CMK (cell line): Measurements from ENCODE around the gene SIVA1.
A peak's percentile ranks its signal among the peaks of the same experiment; 100 is the strongest.

Source experiments
- DNase-seq: peaks from one replicate; pipeline ENCODE4 v3.0.0-alpha.2; 2010; ENCODE audit warnings: low read depth

The SIVA1 gene, protein sequence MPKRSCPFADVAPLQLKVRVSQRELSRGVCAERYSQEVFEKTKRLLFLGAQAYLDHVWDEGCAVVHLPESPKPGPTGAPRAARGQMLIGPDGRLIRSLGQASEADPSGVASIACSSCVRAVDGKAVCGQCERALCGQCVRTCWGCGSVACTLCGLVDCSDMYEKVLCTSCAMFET

DNA sequence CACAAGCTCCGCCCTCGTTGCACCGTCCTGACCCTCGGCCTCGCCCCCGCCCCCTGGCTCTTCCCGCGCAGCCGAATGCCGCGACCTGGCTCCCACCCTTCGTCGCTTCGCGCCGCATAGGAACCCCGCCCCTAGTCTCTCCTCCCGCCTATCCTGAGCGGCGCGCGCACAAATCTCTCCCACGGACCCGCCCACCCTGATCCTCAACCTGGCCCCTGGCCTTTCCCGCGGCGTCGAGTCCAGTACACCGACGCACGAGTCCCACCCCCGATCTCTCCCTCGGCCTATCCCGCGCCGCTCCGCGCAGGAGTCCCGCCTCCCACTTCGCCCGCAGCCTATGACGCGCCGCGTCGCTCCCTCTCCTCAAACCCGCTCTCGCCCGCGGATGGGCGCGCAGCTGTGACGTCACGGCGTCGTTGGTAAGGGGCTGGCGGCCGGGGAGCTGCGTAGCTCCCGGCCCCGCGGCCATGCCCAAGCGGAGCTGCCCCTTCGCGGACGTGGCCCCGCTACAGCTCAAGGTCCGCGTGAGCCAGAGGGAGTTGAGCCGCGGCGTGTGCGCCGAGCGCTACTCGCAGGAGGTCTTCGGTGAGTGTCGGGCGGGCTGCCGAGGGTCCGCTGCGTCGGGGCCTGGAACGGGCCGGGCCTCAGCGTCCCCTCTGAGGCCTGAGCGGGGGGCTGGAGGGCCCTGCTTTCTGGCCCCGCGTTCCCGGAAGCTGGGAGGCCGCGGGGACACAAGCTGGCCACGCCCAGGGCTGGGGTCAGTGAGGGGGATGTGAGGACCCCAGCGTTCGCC, at the start of gene SIVA1:
Gene SIVA1, plus strand, starts transcription at position 413 of the 793 bp plus-strand sequence. Its CDS starts 55 bp downstream, at position 468.
- DNase-seq: peak; percentile 97

DNA sequence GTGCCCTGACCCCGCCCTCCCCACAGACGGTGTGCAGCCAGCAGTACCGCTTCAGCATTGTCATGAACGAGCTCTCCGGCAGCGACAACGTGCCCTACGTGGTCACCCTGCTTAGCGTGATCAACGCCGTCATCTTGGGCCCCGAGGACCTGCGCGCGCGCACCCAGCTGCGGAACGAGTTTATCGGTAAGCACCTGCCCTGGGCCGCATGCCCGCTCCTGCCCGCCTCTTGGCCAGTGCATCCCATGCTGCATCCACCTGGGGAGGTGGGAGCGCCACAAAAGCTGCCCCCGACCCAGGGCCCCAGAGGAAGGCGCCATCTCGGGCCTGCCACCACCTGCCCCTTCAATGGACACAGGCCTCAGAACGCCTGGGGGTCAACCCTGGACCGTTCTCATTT, 49.7 kb upstream of the SIVA1 start:
- no peak for DNase-seq

DNA sequence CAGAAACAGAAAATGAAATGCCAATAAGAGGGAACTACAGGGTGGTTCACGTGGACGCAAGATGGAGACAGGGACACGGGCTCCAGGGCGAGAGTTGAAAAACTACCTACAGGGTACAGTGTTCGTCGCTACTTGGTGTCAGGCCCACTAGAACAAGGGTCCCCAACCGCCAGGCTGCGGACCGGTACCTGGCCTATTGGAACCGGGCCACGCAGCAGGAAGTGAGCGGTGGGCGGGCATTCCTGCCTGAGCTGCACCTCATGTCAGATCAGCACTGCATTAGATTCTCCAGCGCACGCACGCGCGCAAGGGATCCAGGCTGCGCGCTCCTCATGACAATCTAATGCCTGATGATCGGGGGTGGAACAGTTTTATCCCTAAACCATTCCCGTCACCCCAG, 48.7 kb upstream of the SIVA1 start:
- no peak for DNase-seq

DNA sequence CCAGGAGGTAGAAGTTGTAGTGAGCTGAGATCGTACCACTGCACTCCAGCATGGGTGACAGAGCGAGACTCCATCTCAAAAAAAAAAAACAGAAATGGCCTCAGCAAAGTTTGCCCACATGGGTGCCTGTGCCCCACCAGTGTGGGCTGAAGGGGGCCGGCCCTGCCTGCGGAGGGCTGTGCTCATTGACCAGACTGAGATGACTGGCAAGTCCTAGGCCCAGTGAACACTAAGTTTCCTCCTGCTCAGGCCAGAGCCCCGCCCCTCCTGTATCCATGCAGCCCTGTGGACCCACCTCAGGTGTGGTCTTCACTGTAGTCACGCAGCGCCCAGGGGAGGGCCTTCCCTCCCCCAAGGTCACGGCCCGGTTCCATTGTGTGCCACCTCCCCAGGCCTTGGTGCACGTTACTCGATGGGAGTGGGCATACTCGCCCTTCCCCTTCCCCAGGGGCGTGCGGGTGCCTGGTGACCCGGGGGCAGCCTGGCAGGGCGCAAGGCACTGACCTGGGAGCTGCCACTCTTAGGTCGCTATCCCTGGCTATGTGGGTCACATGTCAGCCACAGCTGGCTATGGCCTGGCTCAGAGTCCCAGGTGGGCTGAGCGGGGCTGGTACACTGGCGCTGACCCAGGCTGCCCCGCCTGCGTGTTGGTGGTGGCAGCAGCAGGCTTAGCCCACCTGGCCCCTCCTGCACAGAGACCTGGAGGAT, 47.5 kb upstream of the SIVA1 start:
- DNase-seq: no peak

DNA sequence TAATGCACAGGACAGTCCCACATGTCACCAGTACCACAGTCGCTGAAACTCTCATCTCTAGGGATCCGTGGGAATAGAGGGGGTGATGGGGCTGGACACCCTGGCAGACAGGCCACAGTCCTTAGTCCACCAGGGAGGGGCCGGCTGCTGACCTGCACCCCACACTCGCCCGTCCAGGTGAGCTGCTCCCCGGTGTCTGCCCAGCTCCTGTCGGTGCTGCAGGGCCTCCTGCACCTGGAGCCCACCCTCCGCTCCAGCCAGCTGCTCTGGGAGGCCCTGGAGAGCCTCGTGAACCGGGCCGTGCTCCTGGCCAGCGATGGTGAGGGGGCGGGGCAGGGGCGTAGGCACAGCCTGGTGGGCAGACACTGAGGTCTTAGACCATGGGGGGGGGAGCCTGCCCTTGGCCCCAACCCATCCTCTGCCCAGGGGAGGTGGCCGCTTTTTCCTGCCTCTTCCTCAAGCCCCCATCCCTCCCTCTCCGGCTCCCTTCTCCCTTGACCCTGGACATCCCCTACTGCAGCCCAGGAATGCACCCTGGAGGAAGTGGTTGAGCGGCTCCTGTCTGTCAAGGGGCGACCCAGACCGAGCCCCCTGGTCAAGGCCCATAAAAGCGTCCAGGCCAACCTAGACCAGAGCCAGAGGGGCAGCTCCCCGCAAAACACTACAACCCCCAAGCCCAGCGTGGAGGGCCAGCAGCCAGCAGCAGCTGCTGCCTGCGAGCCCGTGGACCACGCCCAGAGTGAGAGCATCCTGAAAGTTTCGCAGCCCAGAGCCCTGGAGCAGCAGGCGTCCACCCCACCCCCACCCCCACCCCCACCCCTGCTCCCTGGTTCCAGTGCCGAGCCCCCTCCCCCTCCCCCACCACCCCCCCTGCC, 46.0 kb upstream of the SIVA1 start:
- DNase-seq: no peak

DNA sequence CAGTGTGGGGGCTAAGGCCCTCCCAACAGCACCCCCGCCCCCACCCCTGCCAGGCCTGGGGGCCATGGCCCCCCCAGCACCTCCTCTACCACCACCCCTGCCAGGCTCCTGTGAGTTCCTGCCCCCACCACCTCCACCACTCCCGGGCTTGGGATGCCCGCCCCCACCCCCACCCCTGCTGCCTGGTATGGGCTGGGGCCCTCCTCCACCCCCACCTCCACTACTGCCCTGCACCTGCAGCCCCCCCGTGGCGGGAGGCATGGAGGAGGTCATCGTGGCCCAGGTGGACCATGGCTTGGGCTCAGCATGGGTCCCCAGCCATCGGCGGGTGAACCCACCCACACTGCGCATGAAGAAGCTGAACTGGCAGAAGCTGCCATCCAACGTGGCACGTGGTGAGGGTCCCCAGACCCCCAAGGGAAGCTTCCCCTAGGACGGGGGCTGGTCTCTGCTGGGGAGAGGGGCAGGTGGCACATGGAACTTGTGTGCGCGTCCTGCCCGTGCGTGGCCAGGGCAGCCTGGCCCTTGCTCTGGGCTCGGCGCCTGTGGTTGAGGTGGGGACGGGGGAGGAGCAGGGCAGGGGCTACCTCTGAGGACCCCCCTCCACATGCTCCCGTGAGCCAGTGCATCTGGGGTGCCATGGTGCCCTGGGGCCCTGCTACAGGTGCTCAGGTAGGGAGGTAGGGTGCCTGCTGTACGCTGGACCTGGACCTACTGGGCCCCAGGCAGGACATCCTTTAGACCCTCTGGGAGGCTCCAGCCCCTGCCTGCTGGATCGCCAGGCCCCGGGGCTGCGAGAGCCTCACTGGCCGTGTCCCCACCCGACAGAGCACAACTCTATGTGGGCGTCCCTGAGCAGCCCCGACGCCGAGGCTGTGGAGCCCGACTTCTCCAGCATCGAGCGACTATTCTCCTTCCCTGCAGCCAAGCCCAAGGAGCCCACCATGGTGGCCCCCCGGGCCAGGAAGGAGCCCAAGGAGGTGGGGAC, 45.0 kb upstream of the SIVA1 start:
- no peak for DNase-seq

DNA sequence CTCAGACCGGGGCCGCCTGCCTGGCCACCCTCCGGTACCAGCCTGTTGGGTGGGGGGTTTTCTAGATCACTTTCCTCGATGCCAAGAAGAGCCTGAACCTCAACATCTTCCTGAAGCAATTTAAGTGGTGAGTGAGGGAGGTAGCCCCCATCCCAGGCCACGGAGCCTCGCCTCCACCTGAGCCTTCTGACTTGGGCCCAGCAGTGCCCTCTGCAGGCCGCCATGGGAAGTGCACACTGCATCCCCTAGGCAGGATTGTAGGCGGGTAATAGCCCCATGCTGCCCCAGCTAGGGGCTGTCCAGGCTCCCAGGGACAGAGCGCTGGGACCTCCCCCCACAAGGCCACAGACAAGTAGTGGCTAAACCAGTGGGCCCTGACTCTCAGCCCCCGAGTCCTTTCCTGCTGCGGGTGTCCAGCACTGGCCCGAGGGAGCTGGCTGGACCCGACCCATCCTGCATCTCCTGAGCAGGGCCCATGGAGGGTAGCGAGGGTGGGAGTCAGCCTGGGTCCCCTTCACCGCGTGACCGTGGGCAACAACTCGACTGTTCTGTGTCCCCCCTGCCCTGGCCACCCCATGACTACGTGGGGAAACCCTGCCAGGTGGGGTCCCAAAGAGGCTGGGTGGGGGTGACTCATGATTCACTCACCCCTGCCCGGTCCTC, 44.2 kb upstream of the SIVA1 start:
- DNase-seq: no peak

DNA sequence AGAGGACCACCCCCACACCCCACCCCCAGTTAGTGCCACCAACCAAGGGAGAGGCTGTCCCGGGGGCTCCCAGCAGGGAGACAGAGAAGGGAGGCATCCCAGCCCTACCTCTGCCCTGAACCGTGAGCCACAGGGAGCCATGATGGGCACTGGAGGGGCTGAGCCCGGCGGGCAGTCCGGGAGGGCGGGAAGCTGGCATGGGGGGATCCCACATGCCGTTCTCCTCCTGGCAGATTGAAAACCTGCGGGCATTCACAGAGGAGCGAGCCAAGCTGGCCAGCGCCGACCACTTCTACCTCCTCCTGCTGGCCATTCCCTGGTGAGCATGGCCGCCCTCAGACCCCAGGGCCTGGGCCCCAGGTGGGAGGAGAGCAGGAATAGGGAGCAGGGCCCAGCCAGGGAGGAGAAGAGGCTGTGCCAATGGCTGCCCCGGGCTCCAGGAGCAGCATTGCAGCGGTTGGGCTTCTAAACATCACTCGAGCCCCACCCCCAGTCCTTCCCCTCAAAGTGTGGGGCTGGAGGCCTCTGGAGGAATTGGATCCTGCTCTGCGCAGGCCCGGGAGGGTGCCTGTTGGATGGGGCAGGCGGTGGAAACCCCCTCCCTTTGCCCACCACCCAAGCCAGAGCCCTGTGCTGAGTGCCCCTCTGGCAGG, 43.4 kb upstream of the SIVA1 start:
- DNase-seq: no peak

DNA sequence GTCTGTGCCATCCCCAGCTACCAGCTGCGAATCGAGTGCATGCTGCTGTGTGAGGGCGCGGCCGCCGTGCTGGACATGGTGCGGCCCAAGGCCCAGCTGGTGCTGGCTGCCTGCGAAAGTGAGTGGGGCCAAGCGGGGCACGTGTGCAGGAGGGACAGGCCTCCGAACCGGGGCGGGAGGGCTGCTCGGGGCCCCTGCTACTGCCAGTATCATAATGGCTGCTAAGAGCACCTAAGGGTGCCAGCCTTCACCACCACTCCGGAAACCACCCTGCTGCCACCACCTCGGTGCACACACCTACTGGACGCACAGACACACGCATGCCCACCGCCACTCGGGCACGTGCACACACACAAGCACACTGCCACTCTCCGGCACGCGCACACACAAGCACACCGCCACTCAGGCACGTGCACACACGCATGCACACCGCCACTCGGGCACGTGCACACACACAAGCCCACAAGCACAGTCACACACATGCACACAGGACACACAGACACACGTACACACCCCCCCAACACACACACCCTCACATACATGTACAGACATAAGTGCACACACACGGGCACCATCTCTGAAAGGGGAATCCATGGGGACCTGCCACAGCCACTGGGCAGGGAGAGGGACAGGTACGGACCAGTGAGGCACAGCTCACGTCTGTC, 42.7 kb upstream of the SIVA1 start:
- DNase-seq: no peak

DNA sequence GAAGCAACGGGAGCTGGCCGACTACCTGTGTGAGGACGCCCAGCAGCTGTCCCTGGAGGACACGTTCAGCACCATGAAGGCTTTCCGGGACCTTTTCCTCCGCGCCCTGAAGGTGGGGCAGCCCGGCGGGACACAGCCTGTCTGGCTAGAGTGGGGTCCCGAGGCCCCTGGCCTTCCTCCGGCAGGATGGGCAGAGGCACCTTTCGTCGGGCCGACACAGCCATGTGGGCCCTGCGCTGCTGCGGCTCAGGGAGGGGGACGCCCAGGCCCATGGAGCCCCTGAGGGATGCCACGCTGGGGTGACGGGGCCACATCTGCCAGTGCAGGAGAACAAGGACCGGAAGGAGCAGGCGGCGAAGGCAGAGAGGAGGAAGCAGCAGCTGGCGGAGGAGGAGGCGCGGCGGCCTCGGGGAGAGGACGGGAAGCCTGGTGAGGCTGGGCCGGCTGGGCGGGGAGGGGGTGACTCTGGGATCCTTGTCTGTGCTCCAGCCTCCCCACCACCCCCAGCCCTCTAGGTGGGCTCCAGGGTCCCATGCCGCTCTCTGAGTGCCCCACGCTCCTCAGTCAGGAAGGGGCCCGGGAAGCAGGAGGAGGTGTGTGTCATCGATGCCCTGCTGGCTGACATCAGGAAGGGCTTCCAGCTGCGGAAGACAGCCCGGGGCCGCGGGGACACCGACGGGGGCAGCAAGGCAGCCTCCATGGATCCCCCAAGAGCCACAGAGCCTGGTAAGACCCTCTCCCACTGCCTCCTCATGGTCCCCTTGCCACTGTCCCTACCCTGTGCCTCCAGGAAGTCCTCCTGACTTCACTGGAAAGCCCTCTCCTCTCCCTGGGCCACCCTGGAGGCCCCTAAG, 39.8 kb upstream of the SIVA1 start:
- DNase-seq: no peak

DNA sequence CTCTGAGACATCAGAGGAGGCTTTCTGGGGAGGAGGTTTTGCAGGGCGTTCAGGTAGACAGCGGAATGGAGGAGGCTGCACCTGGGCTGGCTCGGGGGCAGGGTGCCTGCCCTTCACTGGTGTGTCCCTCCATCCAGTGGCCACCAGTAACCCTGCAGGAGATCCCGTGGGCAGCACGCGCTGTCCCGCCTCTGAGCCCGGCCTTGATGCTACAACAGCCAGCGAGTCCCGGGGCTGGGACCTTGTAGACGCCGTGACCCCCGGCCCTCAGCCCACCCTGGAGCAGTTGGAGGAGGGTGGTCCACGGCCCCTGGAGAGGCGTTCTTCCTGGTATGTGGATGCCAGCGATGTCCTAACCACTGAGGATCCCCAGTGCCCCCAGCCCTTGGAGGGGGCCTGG, 38.9 kb upstream of the SIVA1 start:
- no peak for DNase-seq

DNA sequence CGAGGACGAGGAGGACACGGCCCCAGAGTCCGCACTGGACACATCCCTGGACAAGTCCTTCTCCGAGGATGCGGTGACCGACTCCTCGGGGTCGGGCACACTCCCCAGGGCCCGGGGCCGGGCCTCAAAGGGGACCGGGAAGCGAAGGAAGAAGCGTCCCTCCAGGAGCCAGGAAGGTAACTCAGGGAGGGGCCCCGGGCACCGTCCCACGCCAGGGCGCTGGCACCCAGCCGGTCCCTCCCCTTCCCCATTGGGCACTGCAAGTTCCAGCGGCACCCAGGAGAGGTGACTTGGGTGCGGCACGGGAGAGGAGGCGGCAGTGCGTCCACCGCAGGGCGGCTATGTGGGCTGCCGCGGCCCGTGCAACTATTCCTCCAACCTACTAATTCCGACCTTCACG, 38.3 kb upstream of the SIVA1 start:
- DNase-seq: no peak

DNA sequence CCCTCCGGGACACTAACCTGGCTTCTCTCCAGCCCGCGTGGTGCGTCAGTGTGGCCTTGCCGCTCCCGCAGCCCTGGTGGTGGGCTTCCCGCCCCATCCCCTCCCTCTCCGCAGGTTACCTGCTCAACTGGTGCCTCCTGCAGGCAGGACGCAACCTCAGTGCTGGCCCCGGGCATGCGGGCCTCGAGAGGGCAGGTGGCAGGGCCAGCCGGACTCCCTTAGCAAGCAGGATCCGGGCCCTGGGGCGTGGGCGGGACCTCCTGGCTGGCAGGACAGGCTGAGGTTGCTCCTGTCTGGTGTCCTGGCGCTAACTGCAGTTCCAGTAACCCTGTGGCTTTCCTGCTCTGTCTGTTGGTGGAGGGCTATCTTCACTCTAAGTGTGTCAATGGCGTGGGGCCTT, 37.5 kb upstream of the SIVA1 start:
- no peak for DNase-seq

DNA sequence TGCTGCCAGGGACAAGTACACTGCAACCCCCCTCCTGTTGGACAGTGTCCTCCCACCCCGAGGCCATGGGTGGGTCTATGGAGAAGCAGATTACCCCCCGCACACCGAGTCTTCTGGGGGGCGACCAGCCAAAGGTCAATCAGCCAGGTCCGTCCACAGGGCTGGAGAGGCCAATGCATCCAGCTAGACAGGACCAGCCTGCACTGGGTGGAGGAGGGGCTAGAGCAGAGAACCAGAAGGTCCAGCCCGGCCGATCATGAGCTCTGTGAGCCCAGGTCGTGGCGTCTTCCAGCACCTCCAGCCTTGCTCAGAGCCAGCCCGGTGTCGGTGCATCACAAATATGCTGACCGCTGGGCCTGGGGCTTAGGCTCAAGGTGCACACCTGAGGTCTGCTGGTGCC, 37.1 kb upstream of the SIVA1 start:
- DNase-seq: no peak

DNA sequence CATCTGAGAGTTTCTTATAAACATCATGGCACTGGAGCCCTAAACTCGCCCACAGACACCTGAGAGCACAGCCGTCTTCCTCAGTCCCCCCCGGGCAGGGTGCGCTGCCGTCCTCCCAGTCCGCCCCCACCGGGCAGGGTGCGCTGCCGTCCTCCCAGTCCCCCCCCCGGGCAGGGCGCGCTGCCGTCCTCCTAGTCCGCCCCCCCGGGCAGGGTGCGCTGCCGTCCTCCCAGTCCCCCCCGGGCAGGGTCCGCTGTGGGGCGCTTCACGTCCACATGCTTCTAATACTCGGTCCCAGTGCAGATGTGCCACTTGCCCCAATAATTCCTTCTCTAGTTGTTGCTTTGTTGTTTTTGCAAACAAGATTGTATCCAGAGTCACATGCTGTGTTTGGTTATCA, 35.8 kb upstream of the SIVA1 start:
- no peak for DNase-seq

DNA sequence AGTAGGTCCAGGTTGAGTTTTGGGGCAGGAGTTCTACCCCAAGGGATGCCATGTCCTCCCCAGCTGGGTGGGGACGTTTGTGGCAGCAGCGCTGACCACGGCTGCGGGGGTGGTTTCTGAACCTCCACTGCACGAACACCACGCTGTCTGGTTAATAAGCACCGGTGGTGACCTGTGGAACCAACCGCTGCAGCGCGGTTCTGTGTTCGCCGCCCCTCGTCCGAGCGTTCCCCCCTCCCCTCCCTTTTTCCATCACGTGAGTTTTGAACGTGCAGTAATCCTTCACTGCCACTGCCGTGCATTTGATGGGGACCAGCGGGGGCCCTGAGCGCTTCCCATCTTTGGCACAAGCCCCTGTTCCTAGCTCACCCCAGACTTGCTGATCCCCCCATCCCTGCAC, 35.3 kb upstream of the SIVA1 start:
- no peak for DNase-seq

DNA sequence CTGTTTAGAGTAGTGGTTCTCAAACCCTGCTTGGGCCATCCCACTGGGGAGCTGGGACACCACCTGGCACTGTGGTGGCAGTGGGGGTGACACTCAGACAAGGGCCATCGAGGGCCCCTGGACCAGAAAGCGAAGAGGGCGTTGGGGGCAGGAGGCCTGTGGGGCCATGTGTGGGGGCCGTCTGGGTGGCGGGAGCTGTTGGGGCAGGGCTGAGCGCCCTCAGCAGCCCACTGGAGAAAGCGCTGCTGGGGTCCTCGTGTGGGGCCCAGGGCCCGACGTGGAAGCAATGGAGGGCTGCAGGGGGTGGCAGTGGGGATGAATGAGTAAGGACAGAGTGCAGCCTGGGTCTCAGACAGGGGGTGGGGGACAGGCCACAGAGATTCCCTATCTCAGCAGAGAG, 34.8 kb upstream of the SIVA1 start:
- no peak for DNase-seq

DNA sequence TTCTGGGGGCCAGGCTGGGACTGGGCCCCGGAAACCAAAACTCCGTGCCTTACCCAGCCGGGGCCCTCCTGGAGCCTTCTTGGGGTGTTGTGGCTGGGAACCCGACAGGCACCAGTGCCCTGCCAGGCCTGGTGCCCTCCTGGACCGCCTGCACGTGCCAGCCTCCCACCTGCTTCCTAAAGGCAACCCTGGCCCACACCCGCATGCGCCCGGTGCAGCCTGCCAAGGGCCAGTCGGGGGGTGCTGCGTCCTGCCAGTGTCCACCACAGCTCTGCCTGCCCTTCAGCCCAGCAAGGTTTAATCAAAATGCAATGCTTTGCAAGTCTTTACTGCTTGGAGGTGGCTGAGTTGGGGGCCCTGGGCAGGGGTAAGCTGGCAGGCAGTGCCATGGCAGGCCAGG, 34.1 kb upstream of the SIVA1 start:
- no peak for DNase-seq

DNA sequence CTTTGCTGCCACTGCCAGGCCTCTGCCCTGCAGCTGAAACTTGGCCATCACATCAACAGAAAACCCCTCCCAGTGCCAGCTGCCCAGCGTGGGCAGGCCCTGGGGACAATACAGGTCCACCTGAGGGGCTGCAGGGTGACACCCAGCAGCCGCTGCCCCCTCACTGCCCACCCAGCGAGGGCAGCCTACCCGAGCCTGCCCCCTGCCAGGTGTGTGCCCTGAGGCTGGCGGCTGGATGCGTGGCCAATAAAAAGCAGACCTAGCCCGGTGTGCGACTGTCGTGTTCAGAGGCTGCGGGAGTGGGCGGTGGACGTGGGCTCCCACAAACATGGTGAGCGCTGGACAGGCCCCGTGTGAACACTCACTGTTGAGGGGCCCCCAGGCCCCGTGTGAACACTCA, 33.6 kb upstream of the SIVA1 start:
- DNase-seq: no peak
